Left lung (tissue), 10 donors: ENCODE measurements around the gene TMEM175. TPM values are rescaled to one million over a fixed set of nuclear protein-coding genes. Genes with fewer than 3 reads are reported as not detected.

Experiments
- ATAC-seq: fragments of 200-7000 bp; cut with Tn5 transposase; one replicate; pipeline ENCODE4 v1.9.1; 2020; ENCODE audit warnings: moderate library complexity
- DNase-seq, 4 donors: peaks; one replicate each; pipeline ENCODE4 v3.0.0-alpha.2; 2013 to 2020
- H3K27ac ChIP-seq, 2 donors: fragments of 200-600 bp; sonication (generic) in 1 of 2; one replicate each; pipeline versions ENCODE4 v1.5.0 to v1.8.0; 2020 to 2021
- H3K27me3 ChIP-seq, 2 donors: fragments of 200-600 bp; sonication (generic) in 1 of 2; one replicate each; pipeline versions ENCODE4 v1.5.0 to v1.8.0; 2020 to 2021
- H3K36me3 ChIP-seq, 2 donors: fragments of 200-600 bp; sonication (generic) in 1 of 2; one replicate each; pipeline versions ENCODE4 v1.5.0 to v1.8.0; 2020 to 2021
- H3K4me1 ChIP-seq, 2 donors: fragments of 200-600 bp; one replicate each; pipeline ENCODE4 v1.8.0; 2021
- H3K4me3 ChIP-seq, 2 donors: fragments of 200-600 bp; sonication (generic) in 1 of 2; one replicate each; pipeline versions ENCODE4 v1.5.0 to v1.8.0; 2020 to 2021; ENCODE audit warnings: mild to moderate bottlenecking in 1 of 2
- H3K9me3 ChIP-seq, 2 donors: fragments of 200-600 bp; sonication (generic) in 1 of 2; one replicate each; pipeline versions ENCODE4 v1.5.0 to v1.8.0; 2020 to 2021
- CTCF ChIP-seq, 2 donors: fragments of 200-600 bp; sonication (generic) in 1 of 2; IDR thresholded peaks; one replicate each; pipeline versions ENCODE4 v1.5.0 to v1.8.0; 2021; ENCODE audit warnings: antibody characterized with exemption in 2 of 2
- intact Hi-C, 2 donors: fragments of 100-400 bp; cut with DNase I; formaldehyde crosslinking; loops; one replicate each; pipeline versions ENCODE4 v1.11.2 to v1.14.2; 2022
- polyA plus RNA-seq, 6 donors: library from polyadenylated mRNA; unstranded; fragments of 120-200 nt; gene quantifications; one replicate each; pipeline ENCODE4 v1.2.1, GENCODE V29; 2013; ENCODE audit not compliant: insufficient read length in 6 of 6
- total RNA-seq, 2 donors: library from RNA; stranded (reverse); fragmentation: NEBNext Ultra II Directional; extraction: Animal tissue kit (Norgen Biotek cat#: 25700); gene quantifications; one replicate each; pipeline ENCODE4 v1.2.1, GENCODE V29; 2021
- donor health status: DM: no; HTN: yes; CAD: no.
- donor health status: DM: no; HTN: no; CAD: no.

TMEM175 gene
- total and polyA plus RNA-seq, 8 donors, result 24.4 to 38.7 (median 27.6) TPM

GRCh38 chr4:1000686-1001260 lies 68.5 kb downstream of the TMEM175 start:
- Histone ChIP-seq H3K4me3 (no peak overlapping the region), H3K9me3 (no peaks in the 10 kb centered on the region), H3K27ac (no peak overlapping the region), H3K27me3 (peaks cover 73 to 100% of the 10 kb centered on the region in 2 donors), H3K36me3 (no peaks in the 10 kb centered on the region), H3K4me1 (peaks cover 4 to 30% of the 10 kb centered on the region in 2 donors)
- intact Hi-C loops, result no loop called here
- TF ChIP-seq CTCF (IDR thresholded peaks at IDR 0.05), result no peak
- no peak for DNase-seq
- no peak for ATAC-seq

- H3K4me1 ChIP-seq, result peaks cover 4 to 30% of the 10 kb centered on the region in 2 donors
- H3K4me3 ChIP-seq, result no peak overlapping the region
- TF ChIP-seq CTCF (IDR thresholded peaks at IDR 0.05), result no peak
- no peak overlapping the region for H3K27ac ChIP-seq
- intact Hi-C loops, result no loop called here
- peaks cover 77 to 100% of the 10 kb centered on the region in 2 donors for H3K27me3 ChIP-seq
- no peaks in the 10 kb centered on the region for H3K9me3 ChIP-seq
- H3K36me3 ChIP-seq, result no peaks in the 10 kb centered on the region
- DNase-seq (no peak), ATAC-seq (no peak)
Measured at GRCh38 chr4:1001561-1002130, 69.4 kb downstream of the TMEM175 start.

- Histone ChIP-seq H3K36me3 (no peaks in the 10 kb centered on the region), H3K27ac (no peak overlapping the region), H3K4me1 (peaks cover 4 to 26% of the 10 kb centered on the region in 2 donors), H3K4me3 (no peak overlapping the region), H3K9me3 (no peaks in the 10 kb centered on the region), H3K27me3 (peaks cover 71 to 100% of the 10 kb centered on the region in 2 donors)
- peak; percentile 60 for ATAC-seq
- intact Hi-C loops, result no loop called here
- DNase-seq, result peak in 1 of 4 donors; percentile 75
- TF ChIP-seq CTCF (IDR thresholded peaks at IDR 0.05), result no peak
Measured at GRCh38 chr4:1002131-1002630, 69.9 kb downstream of the TMEM175 start.

GRCh38 chr4:1002631-1003251 lies 70.5 kb downstream of the TMEM175 start:
- no peak for ATAC-seq
- no peak for TF ChIP-seq CTCF (IDR thresholded peaks at IDR 0.05)
- no peak overlapping the region for H3K27ac ChIP-seq
- intact Hi-C loops, result no loop called here
- peaks cover 1 to 22% of the 10 kb centered on the region in 2 donors for H3K4me1 ChIP-seq
- DNase-seq, result no peak
- H3K36me3 ChIP-seq, result no peaks in the 10 kb centered on the region
- peaks cover 66 to 100% of the 10 kb centered on the region in 2 donors for H3K27me3 ChIP-seq
- H3K4me3 ChIP-seq, result no peak overlapping the region
- no peaks in the 10 kb centered on the region for H3K9me3 ChIP-seq
